ENCODE measurements around the gene JADE3. TPM values are rescaled to one million over a fixed set of nuclear protein-coding genes. Genes with fewer than 3 reads are reported as not detected.
"Not testable (repeated sequence)": the region's sequence is repeated elsewhere in the genome, so short reads cannot be mapped to it uniquely, and the experiment has no call there.

Gene JADE3
- total and polyA plus RNA-seq, 8 donors, result 2.7 to 11.9 (median 9.1) TPM

- no peak for TF ChIP-seq CTCF (IDR thresholded peaks at IDR 0.05)
- no peak overlapping the region for H3K27ac ChIP-seq
- no peaks in the 10 kb centered on the region for H3K36me3 ChIP-seq
- peaks cover 0 to 5% (median 2%) of the 10 kb centered on the region in 4 donors for H3K27me3 ChIP-seq
- intact Hi-C loops (cut with DNase I), result no loop called here
- H3K4me1 ChIP-seq, result no peaks in the 10 kb centered on the region
- H3K9me3 ChIP-seq, result no peaks in the 10 kb centered on the region
- DNase-seq (no peak), ATAC-seq (no peak), FAIRE-seq (no peak)
- no peak overlapping the region for H3K4me3 ChIP-seq
- WGBS, 2 donors, result 78 to 96% methylated on average over 7 of the region's 7 CpGs
Measured at GRCh38 chrX:46938589-46938988, 26.4 kb downstream of the JADE3 start.

GRCh38 chrX:46941341-46941740 is 29.1 kb downstream of the JADE3 start:
- no peak for TF ChIP-seq CTCF (IDR thresholded peaks at IDR 0.05)
- Histone ChIP-seq H3K36me3 (no peaks in the 10 kb centered on the region), H3K27ac (no peak overlapping the region), H3K4me3 (no peak overlapping the region), H3K27me3 (peaks cover 0 to 5% (median 2%) of the 10 kb centered on the region in 4 donors), H3K9me3 (no peaks in the 10 kb centered on the region), H3K4me1 (no peaks in the 10 kb centered on the region)
- FAIRE-seq (peak; percentile 53), ATAC-seq (no peak), DNase-seq (no peak)
- intact Hi-C loops (cut with DNase I), result no loop called here

- Histone ChIP-seq H3K4me1 (peaks cover 0 to 7% (median 0%) of the 10 kb centered on the region in 3 donors), H3K27me3 (no peaks in the 10 kb centered on the region), H3K9me3 (no peaks in the 10 kb centered on the region), H3K27ac (peak overlapping the region in 2 of 4 donors; percentile 17 to 41), H3K36me3 (no peaks in the 10 kb centered on the region), H3K4me3 (no peak overlapping the region)
- DNase-seq, result no peak
- peak in 2 of 4 donors; percentile 8 to 23 for ATAC-seq
- no peak for TF ChIP-seq CTCF (IDR thresholded peaks at IDR 0.05)
- FAIRE-seq, result no peak
- intact Hi-C loops (cut with DNase I), result no loop called here
- WGBS, 2 donors, result 44 to 53% methylated on average over 5 of the region's 5 CpGs
Measured at GRCh38 chrX:46953137-46953527, 40.9 kb downstream of the JADE3 start.

- FAIRE-seq (no peak), DNase-seq (no peak), ATAC-seq (peak; percentile 40 to 77 (median 66))
- WGBS, 2 donors, result 2 to 11% methylated on average over 2 of the region's 2 CpGs
- H3K4me1 ChIP-seq, result peaks cover 0 to 7% (median 0%) of the 10 kb centered on the region in 3 donors
- no peak overlapping the region for H3K4me3 ChIP-seq
- H3K27ac ChIP-seq, result peak overlapping the region in 2 of 4 donors; percentile 17 to 41
- intact Hi-C loops (cut with DNase I), result no loop called here
- H3K36me3 ChIP-seq, result no peaks in the 10 kb centered on the region
- TF ChIP-seq CTCF (IDR thresholded peaks at IDR 0.05), result no peak
- no peaks in the 10 kb centered on the region for H3K27me3 ChIP-seq
- no peaks in the 10 kb centered on the region for H3K9me3 ChIP-seq
Measured at GRCh38 chrX:46953597-46953996, 41.4 kb downstream of the JADE3 start.

- TF ChIP-seq CTCF (IDR thresholded peaks at IDR 0.05), result no peak
- no peak overlapping the region for H3K4me3 ChIP-seq
- no peak overlapping the region for H3K27ac ChIP-seq
- H3K36me3 ChIP-seq, result no peaks in the 10 kb centered on the region
- no peaks in the 10 kb centered on the region for H3K9me3 ChIP-seq
- intact Hi-C loops (cut with DNase I), result no loop called here
- peaks cover 0 to 4% (median 0%) of the 10 kb centered on the region in 4 donors for H3K27me3 ChIP-seq
- 65 to 95% methylated on average over 2 of the region's 2 CpGs for WGBS, 2 donors
- DNase-seq, result no peak
- FAIRE-seq, result no peak
- ATAC-seq, result peak in 1 of 4 donors; percentile 35
- peaks cover 0 to 7% (median 0%) of the 10 kb centered on the region in 3 donors for H3K4me1 ChIP-seq
Measured at GRCh38 chrX:46954716-46955115, 42.5 kb downstream of the JADE3 start.

GRCh38 chrX:46956589-46956988 is 44.4 kb downstream of the JADE3 start:
- ATAC-seq; H3K36me3 ChIP-seq; DNase-seq; H3K27me3 ChIP-seq; FAIRE-seq; H3K4me1 ChIP-seq; intact Hi-C loops (cut with DNase I); H3K27ac ChIP-seq; H3K9me3 ChIP-seq; H3K4me3 ChIP-seq: not testable (repeated sequence)
- 92 to 93% methylated on average over 4 of the region's 4 CpGs for WGBS, 2 donors
